ENCODE measurements around the gene EEF1AKMT1.
"Not testable (repeated sequence)": the region's sequence is repeated elsewhere in the genome, so short reads cannot be mapped to it uniquely, and the experiment has no call there.

EEF1AKMT1 gene

GRCh38 chr13:20699715-20700114 lies 74.0 kb downstream of the EEF1AKMT1 start:
- no peak for DNase-seq (ENCODE audit: low read depth in 2 of 2)

GRCh38 chr13:20696073-20696472 lies 77.7 kb downstream of the EEF1AKMT1 start:
- no peak for DNase-seq (ENCODE audit: low read depth in 2 of 2)

- DNase-seq (ENCODE audit: low read depth in 2 of 2): no peak
These were observed 82.1 kb downstream of the EEF1AKMT1 start for GRCh38 chr13:20691616-20692015.

GRCh38 chr13:20689291-20689690 lies 84.5 kb downstream of the EEF1AKMT1 start:
- no peak for DNase-seq (ENCODE audit: low read depth in 2 of 2)

GRCh38 chr13:20686863-20687579 lies 86.7 kb downstream of the EEF1AKMT1 start:
- no peak for DNase-seq (ENCODE audit: low read depth in 2 of 2)

GRCh38 chr13:20686167-20686566 lies 87.6 kb downstream of the EEF1AKMT1 start:
- no peak for DNase-seq (ENCODE audit: low read depth in 2 of 2)

- no peak for DNase-seq (ENCODE audit: low read depth in 2 of 2)
These were observed 88.7 kb downstream of the EEF1AKMT1 start for GRCh38 chr13:20685092-20685491.

GRCh38 chr13:20684546-20684945 lies 89.2 kb downstream of the EEF1AKMT1 start:
- no peak for DNase-seq (ENCODE audit: low read depth in 2 of 2)

- DNase-seq (ENCODE audit: low read depth in 2 of 2): no peak
These were observed 89.7 kb downstream of the EEF1AKMT1 start for GRCh38 chr13:20684041-20684440.

- DNase-seq (ENCODE audit: low read depth in 2 of 2): no peak
These were observed 91.7 kb downstream of the EEF1AKMT1 start for GRCh38 chr13:20682061-20682460.

GRCh38 chr13:20681481-20681880 lies 92.3 kb downstream of the EEF1AKMT1 start:
- DNase-seq (ENCODE audit: low read depth in 2 of 2): not testable (repeated sequence)

GRCh38 chr13:20680416-20681080 lies 93.2 kb downstream of the EEF1AKMT1 start:
- no peak for DNase-seq (ENCODE audit: low read depth in 2 of 2)

GRCh38 chr13:20679879-20680278 lies 93.9 kb downstream of the EEF1AKMT1 start:
- no peak for DNase-seq (ENCODE audit: low read depth in 2 of 2)
